K562 (cell line): ENCODE results near the gene FAM98C. TPM values are rescaled to one million over a fixed set of nuclear protein-coding genes. Genes with fewer than 3 reads are reported as not detected.

ENCODE experiments used
- ARNT ChIP-seq, 2 experiments: fragments of 450-650 bp; IDR thresholded peaks; 2 replicates each; pipeline ENCODE4 v1.6.1; 2016; ENCODE audit warnings: mild to moderate bottlenecking in 1 of 2
- BDP1 ChIP-seq: IDR thresholded peaks from 3 replicates; pipeline ENCODE4 v1.6.1; 2011; ENCODE audit not compliant: insufficient read length, insufficient read depth
- BMI1 ChIP-seq: fragments of 150-350 bp; IDR thresholded peaks from 2 replicates; pipeline ENCODE4 v1.6.1; 2014; ENCODE audit warnings: low read length
- CBX3 ChIP-seq, 2 experiments: IDR thresholded peaks; 1 replicate in 1 of 2; 2 replicates in 1 of 2; pipeline ENCODE4 v1.6.1; 2012; ENCODE audit warnings: inconsistent platforms in 2 of 2, low read length in 2 of 2, borderline replicate concordance in 1 of 2, control low read depth in 1 of 2
- CEBPG ChIP-seq, 3 experiments: fragments of 200-800 bp in 1 of 3; sonication (Bioruptor generic) in 1 of 3; sonication (generic) in 1 of 3; formaldehyde crosslinking in 1 of 3; IDR thresholded peaks in 2 of 3; conservative IDR thresholded peaks in 1 of 3; 2 replicates each; pipeline versions ENCODE4 v1.6.1 to v1.8.0; 2016 to 2022; ENCODE audit warnings: missing compliant biosample characterization in 2 of 3, missing genetic modification characterization in 2 of 3, mild to moderate bottlenecking in 1 of 3, missing genetic modification reagents in 1 of 3
- CHD4 ChIP-seq: fragments of 200-600 bp; sonication (generic); IDR thresholded peaks from 3 replicates; pipeline ENCODE4 v1.6.1; 2012; ENCODE audit warnings: low read depth, mild to moderate bottlenecking, mixed read lengths, low read length, inconsistent platforms; ENCODE audit not compliant: insufficient read depth, insufficient replicate concordance, poor library complexity, severe bottlenecking
- JUND ChIP-seq, 2 experiments: IDR thresholded peaks; 2 replicates in 1 of 2; 3 replicates in 1 of 2; pipeline ENCODE4 v1.6.1; 2011; ENCODE audit warnings: borderline replicate concordance in 2 of 2, low read depth in 2 of 2, low read length in 2 of 2, improper control_type of control experiment in 1 of 2, missing biosample characterization in 1 of 2, missing genetic modification characterization in 1 of 2, missing genetic modification reagents in 1 of 2
- KAT7 ChIP-seq: sonication (generic); formaldehyde crosslinking; IDR thresholded peaks from 2 replicates; pipeline ENCODE4 v1.8.0; 2022; ENCODE audit warnings: missing genetic modification reagents, mild to moderate bottlenecking, borderline replicate concordance
- MAZ ChIP-seq, 2 experiments: fragments of 450-650 bp in 1 of 2; sonication (generic) in 1 of 2; formaldehyde crosslinking; IDR thresholded peaks in 1 of 2; conservative IDR thresholded peaks in 1 of 2; 2 replicates each; pipeline versions ENCODE4 v1.4.0 to v1.5.0; 2020; ENCODE audit warnings: mild to moderate bottlenecking in 1 of 2, missing genetic modification reagents in 1 of 2
- MCM2 ChIP-seq: fragments of 450-650 bp; IDR thresholded peaks from 2 replicates; pipeline ENCODE4 v1.6.1; 2017; ENCODE audit warnings: low read depth, mild to moderate bottlenecking
- NCOA2 ChIP-seq, 2 experiments: fragments of 450-650 bp; IDR thresholded peaks; 2 replicates each; pipeline ENCODE4 v1.6.1; 2018; ENCODE audit warnings: mild to moderate bottlenecking in 2 of 2, moderate library complexity in 1 of 2; ENCODE audit not compliant: partially characterized antibody in 2 of 2
- NKRF ChIP-seq: fragments of 450-650 bp; IDR thresholded peaks from 2 replicates; pipeline ENCODE4 v1.6.1; 2016; ENCODE audit warnings: borderline replicate concordance
- SPI1 ChIP-seq: IDR thresholded peaks from 2 replicates; pipeline ENCODE4 v1.6.1; 2011; ENCODE audit warnings: low read depth, low read length, control low read depth, borderline replicate concordance
- WHSC1 ChIP-seq: IDR thresholded peaks from one replicate; pipeline ENCODE4 v1.6.1; 2012; ENCODE audit warnings: low read length, control low read depth, inconsistent platforms
- ZNF217 ChIP-seq: sonication (generic); formaldehyde crosslinking; IDR thresholded peaks from 2 replicates; pipeline ENCODE4 v1.8.0; 2022; ENCODE audit warnings: mild to moderate bottlenecking, missing genetic modification reagents
- ZNF740 ChIP-seq, 3 experiments: fragments of 200-800 bp in 1 of 3; sonication (Bioruptor generic) in 1 of 3; sonication (generic) in 1 of 3; formaldehyde crosslinking in 1 of 3; IDR thresholded peaks; 2 replicates each; pipeline versions ENCODE4 v1.6.1 to v1.8.0; 2016 to 2022; ENCODE audit warnings: mild to moderate bottlenecking in 2 of 3, missing compliant biosample characterization in 2 of 3, missing genetic modification characterization in 2 of 3, missing genetic modification reagents in 1 of 3
- polyA plus RNA-seq, 8 experiments: library from polyadenylated mRNA; depleted of rRNA in 4 of 8; stranded (reverse) in 5 of 8; unstranded in 3 of 8; fragments of >200 nt; fragmentation: Nextera tagmentation in 2 of 8; fragmentation: Illumina TruSeq in 1 of 8; extraction: Ambion mirVana in 2 of 8; extraction: Trizol in 1 of 8; gene quantifications; 2 replicates each; pipeline versions ENCODE4 v1.2.1 to v1.2.3, GENCODE V29; 2011 to 2014; ENCODE audit warnings: inconsistent platforms in 1 of 8, missing spikeins in 1 of 8
- total RNA-seq, 7 experiments: library from RNA; depleted of rRNA in 6 of 7; stranded (reverse); fragments of >200 nt in 6 of 7; fragmentation: Illumina TruSeq in 2 of 7; extraction: Trizol in 2 of 7; gene quantifications; 2 replicates each; pipeline versions ENCODE4 v1.2.1 to v1.2.3, GENCODE V29; 2011 to 2021; ENCODE audit warnings: low replicate concordance in 1 of 7
- TF ChIP-seq, protein P1 (sequence below), 2 experiments: fragments of 250-450 bp in 1 of 2; fragments of 450-650 bp in 1 of 2; sonication (Bioruptor Pico) in 1 of 2; IDR thresholded peaks; 2 replicates each; pipeline versions ENCODE4 v1.6.1 to v1.8.0; 2016 to 2021; ENCODE audit warnings: mild to moderate bottlenecking in 2 of 2, moderate library complexity in 2 of 2, missing compliant biosample characterization in 1 of 2, missing genetic modification characterization in 1 of 2
- TF ChIP-seq, protein P2 (sequence below): sonication (generic); formaldehyde crosslinking; IDR thresholded peaks from 2 replicates; pipeline ENCODE4 v1.5.0; 2020; ENCODE audit warnings: missing genetic modification reagents

FAM98C gene
- total and polyA plus RNA-seq, 9 of the 15 experiments (the other 6 are each of a cell fraction or from before 2014, with no cell fraction given), result 1.7 to 43.8 (median 13.7) TPM

DNA sequence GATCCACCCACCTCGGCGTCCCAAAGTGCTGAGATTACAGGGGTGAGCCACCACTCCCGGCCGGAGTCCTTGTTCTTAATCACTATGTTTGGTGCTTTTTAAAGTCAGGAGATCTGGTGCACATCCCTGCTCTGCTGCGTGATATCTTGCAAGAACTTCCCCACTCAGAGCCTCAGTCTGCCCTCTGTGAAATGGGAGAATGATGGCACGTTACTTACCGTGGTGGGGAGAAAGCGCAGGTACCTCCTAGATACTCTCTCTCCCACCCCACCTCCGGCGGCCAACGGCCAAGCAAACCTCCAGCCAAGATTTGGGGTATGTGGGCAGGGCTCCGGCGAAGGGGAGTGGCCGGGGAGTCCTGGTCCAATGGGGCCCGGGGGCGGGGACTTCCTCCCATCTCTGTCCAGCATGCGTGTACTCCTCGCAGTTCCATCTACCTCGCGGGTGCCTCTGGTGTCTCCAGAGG, 30.4 kb downstream of the FAM98C start, which contains the start of gene RYR1 (continued):
- TF ChIP-seq CBX3 (IDR thresholded peaks at IDR 0.05; ENCODE audit: borderline replicate concordance in 1 of 2, low read length in 2 of 2), result peak in 1 of 2 experiments; percentile 64; a peak in 1 of 3 replicates
- no peak for TF ChIP-seq ZNF740 (CRISPR knock-in tag; IDR thresholded peaks at IDR 0.05)
- no peak for TF ChIP-seq ZNF740 (tag; IDR thresholded peaks at IDR 0.05)
- TF ChIP-seq JUND (IDR thresholded peaks at IDR 0.05; ENCODE audit: borderline replicate concordance, low read depth, low read length), result 0 out of 2 replicates have a peak, but pooled peaks have one; percentile 7
- no peak for TF ChIP-seq JUND (tag; IDR thresholded peaks at IDR 0.05; ENCODE audit: borderline replicate concordance, low read depth, low read length)
- no peak for TF ChIP-seq WHSC1
- TF ChIP-seq, protein P1, sequence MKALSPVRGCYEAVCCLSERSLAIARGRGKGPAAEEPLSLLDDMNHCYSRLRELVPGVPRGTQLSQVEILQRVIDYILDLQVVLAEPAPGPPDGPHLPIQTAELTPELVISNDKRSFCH (CRISPR knock-in tag; IDR thresholded peaks at IDR 0.05), result no peak
- TF ChIP-seq, protein P1 (tag; IDR thresholded peaks at IDR 0.05), result 0 out of 2 replicates have a peak, but pooled peaks have one; percentile 29
- TF ChIP-seq SPI1, result peak; percentile 86
- no peak for TF ChIP-seq BMI1
- TF ChIP-seq CEBPG (CRISPR knock-in tag; IDR thresholded peaks at IDR 0.05), result no peak
- TF ChIP-seq CEBPG (tag; conservative IDR thresholded peaks at IDR 0.05 in 1 of 2, IDR thresholded peaks at IDR 0.05 in 1 of 2), result no peak
- TF ChIP-seq MCM2, result no peak
- no peak for TF ChIP-seq NCOA2 (IDR thresholded peaks at IDR 0.05; ENCODE audit: partially characterized antibody in 2 of 2)
- TF ChIP-seq ARNT (IDR thresholded peaks at IDR 0.05), result 0 out of 4 replicates have a peak, but pooled peaks of 1 of the 2 experiments have one; percentile 46
- no peak for TF ChIP-seq KAT7 (CRISPR knock-in tag)
- TF ChIP-seq, protein P2, sequence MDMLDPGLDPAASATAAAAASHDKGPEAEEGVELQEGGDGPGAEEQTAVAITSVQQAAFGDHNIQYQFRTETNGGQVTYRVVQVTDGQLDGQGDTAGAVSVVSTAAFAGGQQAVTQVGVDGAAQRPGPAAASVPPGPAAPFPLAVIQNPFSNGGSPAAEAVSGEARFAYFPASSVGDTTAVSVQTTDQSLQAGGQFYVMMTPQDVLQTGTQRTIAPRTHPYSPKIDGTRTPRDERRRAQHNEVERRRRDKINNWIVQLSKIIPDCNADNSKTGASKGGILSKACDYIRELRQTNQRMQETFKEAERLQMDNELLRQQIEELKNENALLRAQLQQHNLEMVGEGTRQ (CRISPR knock-in tag), result no peak
- TF ChIP-seq BDP1, result no peak
- TF ChIP-seq ZNF217, result no peak
- TF ChIP-seq NKRF, result no peak
- TF ChIP-seq CHD4, result peak; percentile 75
- peak in 1 of 2 experiments; percentile 15; a peak in 2 of 4 replicates for TF ChIP-seq MAZ (CRISPR knock-in tag; conservative IDR thresholded peaks at IDR 0.05 in 1 of 2, IDR thresholded peaks at IDR 0.05 in 1 of 2)
